GM23338 (cell line): Measurements from ENCODE around the gene CCDC191. TPM values are rescaled to one million over a fixed set of nuclear protein-coding genes. Genes with fewer than 3 reads are reported as not detected.
A peak's percentile ranks its signal among the peaks of the same experiment; 100 is the strongest.

Experiments
- ATAC-seq: fragments of 200-7000 bp; cut with Tn5 transposase; 3 replicates; pipeline ENCODE4 v1.9.1; 2020
- DNase-seq: peaks from one replicate; pipeline ENCODE4 v3.0.0-alpha.2; 2015; ENCODE audit warnings: low spot score
- H2AFZ ChIP-seq: fragments of 200-600 bp; sonication (generic); 2 replicates; pipeline ENCODE4 v1.8.0; 2016; ENCODE audit warnings: antibody characterized with exemption, mild to moderate bottlenecking, moderate library complexity
- H3F3A ChIP-seq: fragments of 200-600 bp; sonication (generic); replicated peaks from 2 replicates; pipeline ENCODE4 v1.8.0; 2017; ENCODE audit warnings: antibody characterized with exemption, mixed run types, low read depth
- H3K27ac ChIP-seq: fragments of 200-600 bp; sonication (generic); 2 replicates; pipeline ENCODE4 v1.6.1; 2016; ENCODE audit warnings: low read depth
- H3K27me3 ChIP-seq: fragments of 200-600 bp; sonication (generic); 2 replicates; pipeline ENCODE4 v1.8.0; 2016; ENCODE audit warnings: mild to moderate bottlenecking, mixed run types, moderate library complexity; ENCODE audit not compliant: insufficient read depth
- H3K36me3 ChIP-seq: fragments of 200-600 bp; sonication (generic); 2 replicates; pipeline ENCODE4 v1.8.0; 2016; ENCODE audit warnings: mild to moderate bottlenecking; ENCODE audit not compliant: insufficient read depth
- H3K4me1 ChIP-seq: fragments of 200-600 bp; sonication (generic); 2 replicates; pipeline ENCODE4 v1.8.0; 2016; ENCODE audit warnings: mild to moderate bottlenecking, moderate library complexity; ENCODE audit not compliant: insufficient read depth
- H3K4me2 ChIP-seq: fragments of 200-600 bp; sonication (generic); 2 replicates; pipeline ENCODE4 v1.7.1; 2017; ENCODE audit warnings: mixed run types
- H3K4me3 ChIP-seq: fragments of 200-600 bp; sonication (generic); 2 replicates; pipeline ENCODE4 v1.6.1; 2016; ENCODE audit warnings: mixed run types
- H3K79me2 ChIP-seq: fragments of 200-600 bp; sonication (generic); replicated peaks from 2 replicates; pipeline ENCODE4 v1.8.0; 2017; ENCODE audit warnings: mild to moderate bottlenecking; ENCODE audit not compliant: insufficient read depth
- H3K9me2 ChIP-seq: fragments of 200-600 bp; sonication (generic); 2 replicates; pipeline ENCODE4 v1.8.0; 2017; ENCODE audit not compliant: insufficient read depth
- H4K20me1 ChIP-seq: fragments of 200-600 bp; sonication (generic); replicated peaks from 2 replicates; pipeline ENCODE4 v1.8.0; 2017; ENCODE audit warnings: mild to moderate bottlenecking; ENCODE audit not compliant: insufficient read depth
- H3K27ac Mint-ChIP-seq: 2 replicates; pipeline ENCODE4 v1.8.0; 2020; ENCODE audit warnings: inconsistent platforms, mild to moderate bottlenecking, moderate library complexity, mixed read lengths
- H3K27me3 Mint-ChIP-seq: 3 replicates; pipeline ENCODE4 v1.8.0; 2022; ENCODE audit warnings: low read depth, mild to moderate bottlenecking, moderate library complexity, mixed read lengths, inconsistent platforms; ENCODE audit not compliant: insufficient read depth, poor library complexity
- H3K36me3 Mint-ChIP-seq: 3 replicates; pipeline ENCODE4 v1.8.0; 2021; ENCODE audit warnings: low read depth, mild to moderate bottlenecking, inconsistent platforms, moderate library complexity, mixed read lengths
- H3K4me1 Mint-ChIP-seq: 3 replicates; pipeline ENCODE4 v1.8.0; 2020; ENCODE audit warnings: mild to moderate bottlenecking, inconsistent platforms, mixed read lengths
- H3K4me3 Mint-ChIP-seq: 3 replicates; pipeline ENCODE4 v1.8.0; 2021; ENCODE audit warnings: moderate library complexity, mild to moderate bottlenecking, inconsistent platforms, mixed read lengths
- H3K9me3 Mint-ChIP-seq: 3 replicates; pipeline ENCODE4 v1.8.0; 2020; ENCODE audit warnings: moderate library complexity, mild to moderate bottlenecking, inconsistent platforms, mixed read lengths
- CREB1 ChIP-seq: fragments of 250-450 bp; sonication (Bioruptor Pico); IDR thresholded peaks from 2 replicates; pipeline ENCODE4 v1.5.0; 2020; ENCODE audit warnings: low read depth, mild to moderate bottlenecking, moderate library complexity
- EZH2 ChIP-seq: fragments of 200-600 bp; sonication (generic); IDR thresholded peaks from one replicate; pipeline ENCODE4 v1.8.0; 2017; ENCODE audit warnings: antibody characterized with exemption, mild to moderate bottlenecking, low read depth; ENCODE audit not compliant: unreplicated experiment
- EZH2phosphoT487 ChIP-seq: fragments of 200-600 bp; sonication (generic); IDR thresholded peaks from one replicate; pipeline ENCODE4 v1.8.1; 2018; ENCODE audit warnings: antibody characterized with exemption; ENCODE audit not compliant: unreplicated experiment
- JUNB ChIP-seq: IDR thresholded peaks from one replicate; pipeline ENCODE4 v1.6.1; 2016; ENCODE audit warnings: antibody characterized with exemption; ENCODE audit not compliant: unreplicated experiment
- NANOG ChIP-seq: IDR thresholded peaks from 2 replicates; pipeline ENCODE4 v1.6.1; 2016; ENCODE audit warnings: antibody characterized with exemption, borderline replicate concordance
- STAT1 ChIP-seq: IDR thresholded peaks from one replicate; pipeline ENCODE4 v1.6.1; 2016; ENCODE audit warnings: antibody characterized with exemption; ENCODE audit not compliant: unreplicated experiment
- ZNF331 ChIP-seq: fragments of 250-450 bp; sonication (Bioruptor Pico); IDR thresholded peaks from 2 replicates; pipeline ENCODE4 v1.5.0; 2020; ENCODE audit warnings: low read depth, mild to moderate bottlenecking, moderate library complexity
- polyA plus RNA-seq: library from polyadenylated mRNA; unstranded; fragments of >200 nt; fragmentation: Nextera tagmentation; extraction: Ambion mirVana; gene quantifications from 2 replicates; pipeline ENCODE4 v1.2.1, GENCODE V29; 2016
- total RNA-seq: library from RNA; depleted of rRNA; stranded (reverse); fragments of >200 nt; shearing (Covaris generic); gene quantifications from 2 replicates; pipeline ENCODE4 v1.2.3, GENCODE V29; 2014
- TF ChIP-seq, protein P1 (sequence below): IDR thresholded peaks from one replicate; pipeline ENCODE4 v1.6.1; 2018; ENCODE audit warnings: antibody characterized with exemption; ENCODE audit not compliant: unreplicated experiment
- TF ChIP-seq, protein P2 (sequence below): fragments of 250-450 bp; sonication (Bioruptor Pico); IDR thresholded peaks from 2 replicates; pipeline ENCODE4 v1.5.0; 2020; ENCODE audit warnings: mild to moderate bottlenecking, moderate library complexity
- TF ChIP-seq, protein P3 (sequence below): IDR thresholded peaks from 2 replicates; pipeline ENCODE4 v1.6.1; 2016; ENCODE audit warnings: antibody characterized with exemption
- TF ChIP-seq, protein P4 (sequence below), 2 experiments: fragments of 200-600 bp in 1 of 2; sonication (generic) in 1 of 2; conservative IDR thresholded peaks; 2 replicates each; pipeline versions ENCODE4 v1.5.1 to v1.6.1; 2016 to 2017; ENCODE audit warnings: antibody characterized with exemption in 2 of 2, low read depth in 2 of 2, mild to moderate bottlenecking in 2 of 2, moderate library complexity in 1 of 2

The CCDC191 gene
- total and polyA plus RNA-seq, 2 experiments from 2014 or later = 2.0 to 2.9 TPM

GRCh38 chr3:114057011-114057347, 653 bp upstream of the CCDC191 start:
- H3F3A ChIP-seq = no peaks in the 10 kb centered on the region
- no peaks in the 10 kb centered on the region for H3K9me2 ChIP-seq
- DNase-seq (no peak), ATAC-seq (peak; percentile 24)
- 0 out of 2 replicates have a peak, but pooled peaks cover 8% of the 10 kb centered on the region for H4K20me1 ChIP-seq
- peaks cover 10% of the 10 kb centered on the region for H3K4me1 ChIP-seq
- no peaks in the 10 kb centered on the region for H3K27me3 ChIP-seq
- H3K4me2 ChIP-seq = peak overlapping the region; percentile 85
- TF ChIP-seq, protein P1, sequence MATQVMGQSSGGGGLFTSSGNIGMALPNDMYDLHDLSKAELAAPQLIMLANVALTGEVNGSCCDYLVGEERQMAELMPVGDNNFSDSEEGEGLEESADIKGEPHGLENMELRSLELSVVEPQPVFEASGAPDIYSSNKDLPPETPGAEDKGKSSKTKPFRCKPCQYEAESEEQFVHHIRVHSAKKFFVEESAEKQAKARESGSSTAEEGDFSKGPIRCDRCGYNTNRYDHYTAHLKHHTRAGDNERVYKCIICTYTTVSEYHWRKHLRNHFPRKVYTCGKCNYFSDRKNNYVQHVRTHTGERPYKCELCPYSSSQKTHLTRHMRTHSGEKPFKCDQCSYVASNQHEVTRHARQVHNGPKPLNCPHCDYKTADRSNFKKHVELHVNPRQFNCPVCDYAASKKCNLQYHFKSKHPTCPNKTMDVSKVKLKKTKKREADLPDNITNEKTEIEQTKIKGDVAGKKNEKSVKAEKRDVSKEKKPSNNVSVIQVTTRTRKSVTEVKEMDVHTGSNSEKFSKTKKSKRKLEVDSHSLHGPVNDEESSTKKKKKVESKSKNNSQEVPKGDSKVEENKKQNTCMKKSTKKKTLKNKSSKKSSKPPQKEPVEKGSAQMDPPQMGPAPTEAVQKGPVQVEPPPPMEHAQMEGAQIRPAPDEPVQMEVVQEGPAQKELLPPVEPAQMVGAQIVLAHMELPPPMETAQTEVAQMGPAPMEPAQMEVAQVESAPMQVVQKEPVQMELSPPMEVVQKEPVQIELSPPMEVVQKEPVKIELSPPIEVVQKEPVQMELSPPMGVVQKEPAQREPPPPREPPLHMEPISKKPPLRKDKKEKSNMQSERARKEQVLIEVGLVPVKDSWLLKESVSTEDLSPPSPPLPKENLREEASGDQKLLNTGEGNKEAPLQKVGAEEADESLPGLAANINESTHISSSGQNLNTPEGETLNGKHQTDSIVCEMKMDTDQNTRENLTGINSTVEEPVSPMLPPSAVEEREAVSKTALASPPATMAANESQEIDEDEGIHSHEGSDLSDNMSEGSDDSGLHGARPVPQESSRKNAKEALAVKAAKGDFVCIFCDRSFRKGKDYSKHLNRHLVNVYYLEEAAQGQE = no peak
- TF ChIP-seq EZH2phosphoT487 (no peak), JUNB (no peak), NANOG (no peak), EZH2 (no peak), ZNF331 (CRISPR knock-in tag) (no peak), STAT1 (no peak), CREB1 (CRISPR knock-in tag) (no peak)
- TF ChIP-seq, protein P2, sequence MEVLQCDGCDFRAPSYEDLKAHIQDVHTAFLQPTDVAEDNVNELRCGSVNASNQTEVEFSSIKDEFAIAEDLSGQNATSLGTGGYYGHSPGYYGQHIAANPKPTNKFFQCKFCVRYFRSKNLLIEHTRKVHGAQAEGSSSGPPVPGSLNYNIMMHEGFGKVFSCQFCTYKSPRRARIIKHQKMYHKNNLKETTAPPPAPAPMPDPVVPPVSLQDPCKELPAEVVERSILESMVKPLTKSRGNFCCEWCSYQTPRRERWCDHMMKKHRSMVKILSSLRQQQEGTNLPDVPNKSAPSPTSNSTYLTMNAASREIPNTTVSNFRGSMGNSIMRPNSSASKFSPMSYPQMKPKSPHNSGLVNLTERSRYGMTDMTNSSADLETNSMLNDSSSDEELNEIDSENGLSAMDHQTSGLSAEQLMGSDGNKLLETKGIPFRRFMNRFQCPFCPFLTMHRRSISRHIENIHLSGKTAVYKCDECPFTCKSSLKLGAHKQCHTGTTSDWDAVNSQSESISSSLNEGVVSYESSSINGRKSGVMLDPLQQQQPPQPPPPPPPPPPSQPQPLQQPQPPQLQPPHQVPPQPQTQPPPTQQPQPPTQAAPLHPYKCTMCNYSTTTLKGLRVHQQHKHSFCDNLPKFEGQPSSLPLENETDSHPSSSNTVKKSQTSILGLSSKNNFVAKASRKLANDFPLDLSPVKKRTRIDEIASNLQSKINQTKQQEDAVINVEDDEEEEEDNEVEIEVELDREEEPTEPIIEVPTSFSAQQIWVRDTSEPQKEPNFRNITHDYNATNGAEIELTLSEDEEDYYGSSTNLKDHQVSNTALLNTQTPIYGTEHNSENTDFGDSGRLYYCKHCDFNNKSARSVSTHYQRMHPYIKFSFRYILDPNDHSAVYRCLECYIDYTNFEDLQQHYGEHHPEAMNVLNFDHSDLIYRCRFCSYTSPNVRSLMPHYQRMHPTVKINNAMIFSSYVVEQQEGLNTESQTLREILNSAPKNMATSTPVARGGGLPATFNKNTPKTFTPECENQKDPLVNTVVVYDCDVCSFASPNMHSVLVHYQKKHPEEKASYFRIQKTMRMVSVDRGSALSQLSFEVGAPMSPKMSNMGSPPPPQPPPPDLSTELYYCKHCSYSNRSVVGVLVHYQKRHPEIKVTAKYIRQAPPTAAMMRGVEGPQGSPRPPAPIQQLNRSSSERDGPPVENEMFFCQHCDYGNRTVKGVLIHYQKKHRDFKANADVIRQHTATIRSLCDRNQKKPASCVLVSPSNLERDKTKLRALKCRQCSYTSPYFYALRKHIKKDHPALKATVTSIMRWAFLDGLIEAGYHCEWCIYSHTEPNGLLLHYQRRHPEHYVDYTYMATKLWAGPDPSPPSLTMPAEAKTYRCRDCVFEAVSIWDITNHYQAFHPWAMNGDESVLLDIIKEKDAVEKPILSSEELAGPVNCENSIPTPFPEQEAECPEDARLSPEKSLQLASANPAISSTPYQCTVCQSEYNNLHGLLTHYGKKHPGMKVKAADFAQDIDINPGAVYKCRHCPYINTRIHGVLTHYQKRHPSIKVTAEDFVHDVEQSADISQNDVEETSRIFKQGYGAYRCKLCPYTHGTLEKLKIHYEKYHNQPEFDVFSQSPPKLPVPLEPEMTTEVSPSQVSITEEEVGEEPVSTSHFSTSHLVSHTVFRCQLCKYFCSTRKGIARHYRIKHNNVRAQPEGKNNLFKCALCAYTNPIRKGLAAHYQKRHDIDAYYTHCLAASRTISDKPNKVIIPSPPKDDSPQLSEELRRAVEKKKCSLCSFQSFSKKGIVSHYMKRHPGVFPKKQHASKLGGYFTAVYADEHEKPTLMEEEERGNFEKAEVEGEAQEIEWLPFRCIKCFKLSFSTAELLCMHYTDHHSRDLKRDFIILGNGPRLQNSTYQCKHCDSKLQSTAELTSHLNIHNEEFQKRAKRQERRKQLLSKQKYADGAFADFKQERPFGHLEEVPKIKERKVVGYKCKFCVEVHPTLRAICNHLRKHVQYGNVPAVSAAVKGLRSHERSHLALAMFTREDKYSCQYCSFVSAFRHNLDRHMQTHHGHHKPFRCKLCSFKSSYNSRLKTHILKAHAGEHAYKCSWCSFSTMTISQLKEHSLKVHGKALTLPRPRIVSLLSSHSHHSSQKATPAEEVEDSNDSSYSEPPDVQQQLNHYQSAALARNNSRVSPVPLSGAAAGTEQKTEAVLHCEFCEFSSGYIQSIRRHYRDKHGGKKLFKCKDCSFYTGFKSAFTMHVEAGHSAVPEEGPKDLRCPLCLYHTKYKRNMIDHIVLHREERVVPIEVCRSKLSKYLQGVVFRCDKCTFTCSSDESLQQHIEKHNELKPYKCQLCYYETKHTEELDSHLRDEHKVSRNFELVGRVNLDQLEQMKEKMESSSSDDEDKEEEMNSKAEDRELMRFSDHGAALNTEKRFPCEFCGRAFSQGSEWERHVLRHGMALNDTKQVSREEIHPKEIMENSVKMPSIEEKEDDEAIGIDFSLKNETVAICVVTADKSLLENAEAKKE = no peak
- TF ChIP-seq, protein P3, sequence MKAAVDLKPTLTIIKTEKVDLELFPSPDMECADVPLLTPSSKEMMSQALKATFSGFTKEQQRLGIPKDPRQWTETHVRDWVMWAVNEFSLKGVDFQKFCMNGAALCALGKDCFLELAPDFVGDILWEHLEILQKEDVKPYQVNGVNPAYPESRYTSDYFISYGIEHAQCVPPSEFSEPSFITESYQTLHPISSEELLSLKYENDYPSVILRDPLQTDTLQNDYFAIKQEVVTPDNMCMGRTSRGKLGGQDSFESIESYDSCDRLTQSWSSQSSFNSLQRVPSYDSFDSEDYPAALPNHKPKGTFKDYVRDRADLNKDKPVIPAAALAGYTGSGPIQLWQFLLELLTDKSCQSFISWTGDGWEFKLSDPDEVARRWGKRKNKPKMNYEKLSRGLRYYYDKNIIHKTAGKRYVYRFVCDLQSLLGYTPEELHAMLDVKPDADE = no peak
- TF ChIP-seq, protein P4, sequence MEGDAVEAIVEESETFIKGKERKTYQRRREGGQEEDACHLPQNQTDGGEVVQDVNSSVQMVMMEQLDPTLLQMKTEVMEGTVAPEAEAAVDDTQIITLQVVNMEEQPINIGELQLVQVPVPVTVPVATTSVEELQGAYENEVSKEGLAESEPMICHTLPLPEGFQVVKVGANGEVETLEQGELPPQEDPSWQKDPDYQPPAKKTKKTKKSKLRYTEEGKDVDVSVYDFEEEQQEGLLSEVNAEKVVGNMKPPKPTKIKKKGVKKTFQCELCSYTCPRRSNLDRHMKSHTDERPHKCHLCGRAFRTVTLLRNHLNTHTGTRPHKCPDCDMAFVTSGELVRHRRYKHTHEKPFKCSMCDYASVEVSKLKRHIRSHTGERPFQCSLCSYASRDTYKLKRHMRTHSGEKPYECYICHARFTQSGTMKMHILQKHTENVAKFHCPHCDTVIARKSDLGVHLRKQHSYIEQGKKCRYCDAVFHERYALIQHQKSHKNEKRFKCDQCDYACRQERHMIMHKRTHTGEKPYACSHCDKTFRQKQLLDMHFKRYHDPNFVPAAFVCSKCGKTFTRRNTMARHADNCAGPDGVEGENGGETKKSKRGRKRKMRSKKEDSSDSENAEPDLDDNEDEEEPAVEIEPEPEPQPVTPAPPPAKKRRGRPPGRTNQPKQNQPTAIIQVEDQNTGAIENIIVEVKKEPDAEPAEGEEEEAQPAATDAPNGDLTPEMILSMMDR (conservative IDR thresholded peaks at IDR 0.05; ENCODE audit: low read depth in 2 of 2) = no peak
- H3K4me1 Mint-ChIP-seq = peaks cover 13% of the 10 kb centered on the region
- 0 out of 2 replicates have a peak overlapping the region, but pooled peaks have one; percentile 8 for H3K27ac ChIP-seq
- H2AFZ ChIP-seq = peak overlapping the region; percentile 24; the same call in 1 of the 2 replicates
- H3K79me2 ChIP-seq = peaks cover 52% of the 10 kb centered on the region
- H3K4me3 Mint-ChIP-seq = peak overlapping the region; percentile 96
- H3K4me3 ChIP-seq = peak overlapping the region; percentile 73
- H3K27me3 Mint-ChIP-seq = peaks cover 1% of the 10 kb centered on the region
- no peaks in the 10 kb centered on the region for H3K36me3 ChIP-seq
- H3K9me3 Mint-ChIP-seq = no peaks in the 10 kb centered on the region; the same call in 2 of the 3 replicates
- H3K36me3 Mint-ChIP-seq = peaks cover 10% of the 10 kb centered on the region; the same call in 1 of the 3 replicates
- H3K27ac Mint-ChIP-seq = peak overlapping the region; percentile 98
